Measurements from ENCODE around the gene PHF10.
"Not testable (repeated sequence)": the region's sequence is repeated elsewhere in the genome, so short reads cannot be mapped to it uniquely, and the experiment has no call there.

PHF10 gene

GRCh38 chr6:169723200-169723909 is 945 bp downstream of the PHF10 start:
- DNase-seq (ENCODE audit: low read depth in 2 of 2): peak; percentile 43 to 70

GRCh38 chr6:169722362-169723199 is 1.7 kb downstream of the PHF10 start:
- no peak for DNase-seq (ENCODE audit: low read depth in 2 of 2)

- DNase-seq (ENCODE audit: low read depth in 2 of 2): no peak
These were observed 4.0 kb downstream of the PHF10 start for GRCh38 chr6:169720207-169720855.

- DNase-seq (ENCODE audit: low read depth in 2 of 2): no peak
These were observed 5.2 kb downstream of the PHF10 start for GRCh38 chr6:169719117-169719516.

- DNase-seq (ENCODE audit: low read depth in 2 of 2): no peak
These were observed 9.7 kb downstream of the PHF10 start for GRCh38 chr6:169714595-169714994.

- DNase-seq (ENCODE audit: low read depth in 2 of 2): no peak
These were observed 10.1 kb downstream of the PHF10 start for GRCh38 chr6:169714178-169714577.

GRCh38 chr6:169710009-169710408 is 14.3 kb downstream of the PHF10 start:
- DNase-seq (ENCODE audit: low read depth in 2 of 2): no peak

GRCh38 chr6:169709293-169709692 is 15.0 kb downstream of the PHF10 start:
- no peak for DNase-seq (ENCODE audit: low read depth in 2 of 2)

GRCh38 chr6:169707772-169708171 is 16.5 kb downstream of the PHF10 start:
- no peak for DNase-seq (ENCODE audit: low read depth in 2 of 2)

- DNase-seq (ENCODE audit: low read depth in 2 of 2): peak in 1 of 2 donors; percentile 26
These were observed 21.5 kb downstream of the PHF10 start for GRCh38 chr6:169702840-169703246.

- peak; percentile 98 to 99 for DNase-seq (ENCODE audit: low read depth in 2 of 2)
These were observed 22.1 kb downstream of the PHF10 start, which contains the start of the genes C6orf120 and WDR27 for GRCh38 chr6:169701954-169702839. C6orf120 (plus strand) TSS chr6:169702126; CDS start chr6:169702460, 334 bp downstream. WDR27 (minus strand) TSS chr6:169702029; CDS start chr6:169689005, 13,024 bp downstream.

- DNase-seq (ENCODE audit: low read depth in 2 of 2): no peak
These were observed 22.9 kb downstream of the PHF10 start for GRCh38 chr6:169701311-169701953.

GRCh38 chr6:169700296-169700695 is 24.0 kb downstream of the PHF10 start:
- DNase-seq (ENCODE audit: low read depth in 2 of 2): no peak

GRCh38 chr6:169697115-169697514 is 27.2 kb downstream of the PHF10 start:
- DNase-seq (ENCODE audit: low read depth in 2 of 2): not testable (repeated sequence)

- no peak for DNase-seq (ENCODE audit: low read depth in 2 of 2)
These were observed 29.2 kb downstream of the PHF10 start for GRCh38 chr6:169695131-169695530.

- no peak for DNase-seq (ENCODE audit: low read depth in 2 of 2)
These were observed 31.8 kb downstream of the PHF10 start for GRCh38 chr6:169692516-169692915.

- DNase-seq (ENCODE audit: low read depth in 2 of 2): no peak
These were observed 33.0 kb downstream of the PHF10 start for GRCh38 chr6:169691260-169691659.

GRCh38 chr6:169689287-169689686 is 35.0 kb downstream of the PHF10 start:
- no peak for DNase-seq (ENCODE audit: low read depth in 2 of 2)

- DNase-seq (ENCODE audit: low read depth in 2 of 2): no peak
These were observed 38.4 kb downstream of the PHF10 start for GRCh38 chr6:169685860-169686259.

- DNase-seq (ENCODE audit: low read depth in 2 of 2): no peak
These were observed 40.2 kb downstream of the PHF10 start for GRCh38 chr6:169684056-169684455.

- DNase-seq (ENCODE audit: low read depth in 2 of 2): no peak
These were observed 46.0 kb downstream of the PHF10 start for GRCh38 chr6:169678342-169678741.

All from stimulated activated CD8-positive, alpha-beta memory T cell treated with anti-CD3 and anti-CD28 coated beads, Interleukin-7, amount 100 ng/mL, for 4 hours (primary cell).